ENCODE measurements around the gene SLC34A1. TPM values are rescaled to one million over a fixed set of nuclear protein-coding genes. Genes with fewer than 3 reads are reported as not detected.

The SLC34A1 gene
- total RNA-seq, result under 1 TPM in 1 of 4 donors, not detected in 3; 0.12 TPM

GRCh38 chr5:177384134-177384533 is at the start of gene SLC34A1:
Gene SLC34A1, plus strand, starts transcription at chr5:177384434. Its CDS starts 1,308 bp downstream, at chr5:177385742.
- ATAC-seq, result no peak
- TF ChIP-seq POLR2AphosphoS5 (IDR thresholded peaks at IDR 0.05) (no peak), EP300 (IDR thresholded peaks at IDR 0.05) (no peak), POLR2A (IDR thresholded peaks at IDR 0.05) (no peak)
- TF ChIP-seq, protein P1, sequence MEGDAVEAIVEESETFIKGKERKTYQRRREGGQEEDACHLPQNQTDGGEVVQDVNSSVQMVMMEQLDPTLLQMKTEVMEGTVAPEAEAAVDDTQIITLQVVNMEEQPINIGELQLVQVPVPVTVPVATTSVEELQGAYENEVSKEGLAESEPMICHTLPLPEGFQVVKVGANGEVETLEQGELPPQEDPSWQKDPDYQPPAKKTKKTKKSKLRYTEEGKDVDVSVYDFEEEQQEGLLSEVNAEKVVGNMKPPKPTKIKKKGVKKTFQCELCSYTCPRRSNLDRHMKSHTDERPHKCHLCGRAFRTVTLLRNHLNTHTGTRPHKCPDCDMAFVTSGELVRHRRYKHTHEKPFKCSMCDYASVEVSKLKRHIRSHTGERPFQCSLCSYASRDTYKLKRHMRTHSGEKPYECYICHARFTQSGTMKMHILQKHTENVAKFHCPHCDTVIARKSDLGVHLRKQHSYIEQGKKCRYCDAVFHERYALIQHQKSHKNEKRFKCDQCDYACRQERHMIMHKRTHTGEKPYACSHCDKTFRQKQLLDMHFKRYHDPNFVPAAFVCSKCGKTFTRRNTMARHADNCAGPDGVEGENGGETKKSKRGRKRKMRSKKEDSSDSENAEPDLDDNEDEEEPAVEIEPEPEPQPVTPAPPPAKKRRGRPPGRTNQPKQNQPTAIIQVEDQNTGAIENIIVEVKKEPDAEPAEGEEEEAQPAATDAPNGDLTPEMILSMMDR (IDR thresholded peaks at IDR 0.05), result no peak
- Histone ChIP-seq H3K9me3 (no peaks in the 10 kb centered on the region), H3K36me3 (no peaks in the 10 kb centered on the region), H3K4me1 (peaks cover 0 to 12% (median 0%) of the 10 kb centered on the region in 3 donors), H3K27me3 (peaks cover 39% of the 10 kb centered on the region), H3K4me3 (no peak within 1 kb of the TSS), H3K27ac (no peak within 1 kb of the TSS)
- 60 to 100% methylated on average over 1 to 2 of the region's 4 CpGs for WGBS, 2 donors (ENCODE audit: low coverage in 1 of 2)

DNA sequence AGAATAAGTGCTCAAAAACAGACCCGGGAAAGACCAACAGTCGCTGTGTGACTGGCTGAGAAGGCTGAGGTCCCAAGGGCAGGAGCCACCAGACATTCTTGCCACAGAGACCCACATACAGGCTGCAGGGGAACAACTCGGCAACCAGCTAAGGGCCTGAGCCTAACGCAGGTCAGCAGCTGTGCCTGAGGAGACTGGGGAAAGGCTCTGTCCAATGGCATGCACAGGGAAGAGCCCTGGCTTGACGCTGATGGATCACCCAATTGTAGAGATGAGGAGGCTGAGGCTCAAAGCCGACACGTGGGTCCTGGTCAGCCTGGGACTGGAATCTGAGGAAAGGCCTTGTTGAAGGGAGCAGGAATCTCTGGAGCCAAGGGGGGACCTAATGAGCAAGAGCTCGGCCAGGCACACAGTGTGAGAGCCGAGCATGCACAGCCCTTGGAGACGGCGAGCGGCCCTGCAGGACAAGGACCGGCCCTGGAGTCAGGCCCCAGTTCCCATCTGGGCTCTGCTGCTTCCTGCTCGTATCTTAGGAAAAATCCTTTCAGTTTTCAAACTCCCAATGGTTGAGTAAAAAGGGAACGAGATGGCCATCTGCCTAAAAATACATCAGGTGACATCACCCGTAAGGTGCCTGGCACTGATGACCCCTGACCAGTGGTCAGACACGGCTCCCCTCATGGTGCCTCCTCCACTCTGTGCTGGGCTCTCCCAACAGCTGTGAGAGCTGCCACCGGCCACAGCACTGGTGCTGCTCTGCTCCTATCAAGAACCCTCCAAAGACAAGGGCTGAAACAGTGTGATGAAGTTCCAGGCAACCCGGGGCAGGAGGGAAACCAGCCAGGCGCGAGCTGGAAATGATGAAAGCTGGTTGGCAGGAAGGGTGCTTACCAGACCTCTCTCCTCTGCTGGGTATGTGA is 49.2 kb upstream of the SLC34A1 start:
- peaks cover 0 to 100% of the 10 kb centered on the region in 2 donors for H3K36me3 ChIP-seq
- TF ChIP-seq POLR2A (IDR thresholded peaks at IDR 0.05) (no peak), EP300 (IDR thresholded peaks at IDR 0.05) (no peak), POLR2AphosphoS5 (IDR thresholded peaks at IDR 0.05) (no peak)
- TF ChIP-seq, protein P1 (IDR thresholded peaks at IDR 0.05), result no peak
- WGBS, 2 donors (ENCODE audit: low coverage in 1 of 2), result 61 to 87% methylated on average over 5 to 7 of the region's 21 CpGs

DNA sequence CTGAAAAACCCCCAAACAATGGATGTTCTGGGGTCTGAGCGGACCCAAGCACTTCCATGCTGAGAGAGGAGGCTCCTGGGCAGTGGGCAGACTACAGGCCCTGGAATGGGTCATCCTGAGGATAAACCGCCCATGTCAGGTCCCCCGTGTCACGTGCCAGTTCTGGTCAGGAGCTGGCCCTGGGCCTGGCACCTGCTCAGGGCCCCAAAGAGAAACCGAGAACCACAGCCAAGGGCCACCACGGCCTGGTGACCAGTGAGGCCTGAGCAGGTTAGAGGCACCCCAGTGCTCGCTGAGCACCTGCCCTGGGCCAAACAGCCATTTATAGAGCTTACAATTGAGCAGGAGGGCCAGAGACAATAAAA is 48.6 kb upstream of the SLC34A1 start:
- Histone ChIP-seq H3K36me3 (peaks cover 0 to 100% of the 10 kb centered on the region in 2 donors), H3K27me3 (no peaks in the 10 kb centered on the region), H3K27ac (no peak overlapping the region), H3K9me3 (no peaks in the 10 kb centered on the region), H3K4me3 (no peak overlapping the region), H3K4me1 (peaks cover 0 to 8% (median 0%) of the 10 kb centered on the region in 3 donors)
- ATAC-seq, result no peak
- WGBS, 2 donors (ENCODE audit: low coverage in 1 of 2), result 94% methylated on average over 5 of the region's 7 CpGs; no CpG with 5 or more reads in 1 of the 2 donors
- TF ChIP-seq POLR2A (IDR thresholded peaks at IDR 0.05) (no peak), POLR2AphosphoS5 (IDR thresholded peaks at IDR 0.05) (no peak), EP300 (IDR thresholded peaks at IDR 0.05) (no peak)
- TF ChIP-seq, protein P1 (IDR thresholded peaks at IDR 0.05), result no peak

More for the DNA sequence above, 49.2 kb upstream of the SLC34A1 start:
- Histone ChIP-seq H3K4me3 (no peak overlapping the region), H3K9me3 (no peaks in the 10 kb centered on the region), H3K27ac (no peak overlapping the region), H3K4me1 (peaks cover 0 to 8% (median 0%) of the 10 kb centered on the region in 3 donors), H3K27me3 (no peaks in the 10 kb centered on the region)
- no peak for ATAC-seq

GRCh38 chr5:177336112-177336511 is 48.1 kb upstream of the SLC34A1 start:
- Histone ChIP-seq H3K4me1 (peaks cover 0 to 8% (median 0%) of the 10 kb centered on the region in 3 donors), H3K9me3 (no peaks in the 10 kb centered on the region), H3K4me3 (no peak overlapping the region), H3K36me3 (peaks cover 0 to 98% of the 10 kb centered on the region in 2 donors), H3K27ac (no peak overlapping the region), H3K27me3 (no peaks in the 10 kb centered on the region)
- 55% methylated on average over 8 of the region's 12 CpGs; no CpG with 5 or more reads in 1 of the 2 donors for WGBS, 2 donors (ENCODE audit: low coverage in 1 of 2)
- no peak for ATAC-seq
- TF ChIP-seq POLR2AphosphoS5 (IDR thresholded peaks at IDR 0.05) (no peak), POLR2A (IDR thresholded peaks at IDR 0.05) (no peak), EP300 (IDR thresholded peaks at IDR 0.05) (no peak)
- TF ChIP-seq, protein P1 (IDR thresholded peaks at IDR 0.05), result no peak

Measured in gastroesophageal sphincter (tissue), 4 donors.